NB4 (cell line): Measurements from ENCODE around the gene EPDR1.

Experiments
- DNase-seq: peaks from one replicate; pipeline ENCODE4 v3.0.0; 2010; ENCODE audit warnings: low read depth
- H3K4me3 ChIP-seq: one replicate; pipeline ENCODE4 v1.5.1; 2011; ENCODE audit warnings: mild to moderate bottlenecking, low read depth, low read length, moderate library complexity
- CTCF ChIP-seq: IDR thresholded peaks from one replicate; pipeline ENCODE4 v1.5.1; 2012; ENCODE audit warnings: low read depth, low read length
- MAX ChIP-seq: IDR thresholded peaks from 2 replicates; pipeline ENCODE4 v1.6.1; 2011; ENCODE audit warnings: low read depth, low read length
- MYC ChIP-seq: IDR thresholded peaks from 2 replicates; pipeline ENCODE4 v1.6.1; 2011; ENCODE audit warnings: low read depth, low read length
- POLR2A ChIP-seq: IDR thresholded peaks from 2 replicates; pipeline ENCODE4 v1.6.1; 2011; ENCODE audit warnings: mild to moderate bottlenecking; ENCODE audit not compliant: insufficient read length; ENCODE audit errors: extremely low read depth

EPDR1 gene

GRCh38 chr7:37988721-37989650 lies 68.5 kb downstream of the EPDR1 start:
- TF ChIP-seq MAX (no peak), POLR2A (no peak), CTCF (no peak), MYC (no peak)
- no peak overlapping the region for H3K4me3 ChIP-seq
- DNase-seq, result no peak

- DNase-seq, result no peak
Observed at GRCh38 chr7:37990337-37990736, 69.9 kb downstream of the EPDR1 start.

GRCh38 chr7:37993060-37993501 lies 72.6 kb downstream of the EPDR1 start:
- no peak for TF ChIP-seq MYC
- H3K4me3 ChIP-seq, result no peak overlapping the region
- no peak for DNase-seq

More at GRCh38 chr7:37990337-37990736, 69.9 kb downstream of the EPDR1 start:
- H3K4me3 ChIP-seq, result no peak overlapping the region
- TF ChIP-seq MAX, result no peak
- no peak for TF ChIP-seq CTCF

GRCh38 chr7:37999673-38000072 lies 79.2 kb downstream of the EPDR1 start:
- TF ChIP-seq MAX (no peak), MYC (no peak), CTCF (no peak), POLR2A (no peak)
- no peak overlapping the region for H3K4me3 ChIP-seq
- no peak for DNase-seq

- H3K4me3 ChIP-seq, result no peak overlapping the region
- no peak for DNase-seq
- no peak for TF ChIP-seq MYC
- TF ChIP-seq POLR2A, result no peak
- TF ChIP-seq CTCF, result no peak
- no peak for TF ChIP-seq MAX
Observed at GRCh38 chr7:38000272-38000671, 79.8 kb downstream of the EPDR1 start.
